K562 (cell line): Measurements from ENCODE around the gene SYT15. TPM values are rescaled to one million over a fixed set of nuclear protein-coding genes. Genes with fewer than 3 reads are reported as not detected.

ENCODE experiments used
- ATAC-seq: fragments of 200-7000 bp; cut with Tn5 transposase; 3 replicates; pipeline ENCODE4 v1.9.1; 2020; ENCODE audit warnings: moderate library complexity
- BruUV-seq: library from RNA; stranded (reverse); fragments of 400-500 nt; replicated peaks from 2 replicates; lab custom pipeline; 2021; lab: Mats Ljungman, UMichigan
- CTCF ChIA-PET: fragments of 300-600 bp; formaldehyde crosslinking; extraction: SDS; loops from one replicate; lab custom pipeline; 2021; ENCODE audit warnings: low intra/inter-chr PET ratio; lab: Yijun Ruan, JAX
- POLR2A ChIA-PET: fragments of 300-600, 350-650 bp; sonication (Branson Sonifier 250); formaldehyde crosslinking; extraction: SDS; loops from one replicate; lab custom pipeline; 2021; ENCODE audit warnings: antibody characterized with exemption, inconsistent platforms; lab: Yijun Ruan, JAX
- DNase-seq, 4 experiments: peaks; one replicate each; pipeline versions ENCODE4 v3.0.0 to v3.0.0-alpha.2; 2011 to 2018; ENCODE audit warnings: low spot score in 3 of 4, mixed read lengths in 3 of 4; ENCODE audit errors: extremely low read depth in 1 of 4
- FAIRE-seq: peaks from 2 replicates; lab custom pipeline; 2011; peaks lifted over from hg19 to GRCh38; lab: Jason Lieb, UNC
- H2AFZ ChIP-seq: 2 replicates; pipeline ENCODE4 v1.6.0; 2011; ENCODE audit warnings: low read depth, low read length, control low read depth, inconsistent platforms
- H3K27ac ChIP-seq: fragments of 200-600 bp; 3 replicates; pipeline ENCODE4 v1.8.0; 2011; ENCODE audit warnings: low read depth, mild to moderate bottlenecking, control low read depth, inconsistent platforms, low read length, moderate library complexity, mixed read lengths; ENCODE audit errors: extremely low read depth
- H3K27me3 ChIP-seq, 2 experiments: fragments of 300-600 bp in 1 of 2; 2 replicates in 1 of 2; 3 replicates in 1 of 2; pipeline versions ENCODE4 v1.6.0 to v1.8.0; 2011; ENCODE audit warnings: inconsistent platforms in 2 of 2, low read length in 2 of 2, mild to moderate bottlenecking in 1 of 2, mixed read lengths in 1 of 2, moderate library complexity in 1 of 2; ENCODE audit not compliant: control insufficient read depth in 2 of 2, insufficient read depth in 2 of 2
- H3K36me3 ChIP-seq: fragments of 300-600 bp; 3 replicates; pipeline ENCODE4 v1.8.0; 2011; ENCODE audit warnings: mild to moderate bottlenecking, low read length, inconsistent platforms; ENCODE audit not compliant: control insufficient read depth, insufficient read depth
- H3K4me1 ChIP-seq, 2 experiments: fragments of 200-600 bp in 1 of 2; replicated peaks in 1 of 2; 2 replicates in 1 of 2; 3 replicates in 1 of 2; pipeline versions ENCODE4 v1.5.1 to v1.8.0; 2011; ENCODE audit warnings: inconsistent platforms in 2 of 2, low read length in 2 of 2, mild to moderate bottlenecking in 1 of 2, mixed read lengths in 1 of 2, moderate library complexity in 1 of 2; ENCODE audit not compliant: control insufficient read depth in 2 of 2, insufficient read depth in 2 of 2
- H3K4me2 ChIP-seq: 2 replicates; pipeline ENCODE4 v1.6.1; 2011; ENCODE audit warnings: low read length, control low read depth, inconsistent platforms, mixed read lengths; ENCODE audit not compliant: insufficient read depth
- H3K4me3 ChIP-seq: fragments of 200-600 bp; sonication (generic), shearing (Covaris generic); 2 replicates; pipeline ENCODE4 v1.5.1; 2016; ENCODE audit warnings: control low read depth, inconsistent platforms
- H3K79me2 ChIP-seq: fragments of 200-600 bp; 3 replicates; pipeline ENCODE4 v1.8.0; 2011; ENCODE audit warnings: low read length, inconsistent platforms; ENCODE audit not compliant: control insufficient read depth, insufficient read depth
- H3K9ac ChIP-seq, 2 experiments: 2 replicates each; pipeline versions ENCODE4 v1.6.0 to v1.6.1; 2011; ENCODE audit warnings: low read depth in 2 of 2, low read length in 2 of 2, control low read depth in 1 of 2, inconsistent platforms in 1 of 2, mild to moderate bottlenecking in 1 of 2, mixed read lengths in 1 of 2; ENCODE audit not compliant: insufficient read depth in 1 of 2
- H3K9me1 ChIP-seq: one replicate; pipeline ENCODE4 v1.6.0; 2011; ENCODE audit warnings: inconsistent platforms, mild to moderate bottlenecking, low read length, moderate library complexity; ENCODE audit not compliant: control insufficient read depth, insufficient read depth
- H3K9me3 ChIP-seq: replicated peaks from 2 replicates; pipeline ENCODE4 v1.5.1; 2011; ENCODE audit warnings: low read depth, low read length, inconsistent platforms; ENCODE audit not compliant: control insufficient read depth, insufficient read depth
- H4K20me1 ChIP-seq: replicated peaks from 2 replicates; pipeline ENCODE4 v1.6.1; 2011; ENCODE audit warnings: low read length, inconsistent platforms, mixed read lengths; ENCODE audit not compliant: control insufficient read depth, insufficient read depth
- CBFA2T3 ChIP-seq: fragments of 450-650 bp; IDR thresholded peaks from 2 replicates; pipeline ENCODE4 v1.6.1; 2017
- CCAR2 ChIP-seq: fragments of 200-400 bp; formaldehyde crosslinking; IDR thresholded peaks from 2 replicates; pipeline ENCODE4 v1.6.1; 2017; ENCODE audit warnings: mild to moderate bottlenecking, low read depth, low read length
- GABPA ChIP-seq: fragments of 200-800 bp; sonication (Bioruptor generic); conservative IDR thresholded peaks from 2 replicates; pipeline ENCODE4 v1.6.1; 2016; ENCODE audit warnings: low read depth, missing genetic modification characterization, missing compliant biosample characterization
- HDAC8 ChIP-seq: fragments of 450-650 bp; IDR thresholded peaks from 2 replicates; pipeline ENCODE4 v1.6.1; 2016; ENCODE audit warnings: mild to moderate bottlenecking, missing genetic modification characterization, moderate library complexity, missing compliant biosample characterization
- HOXB6 ChIP-seq: fragments of 250-450 bp; sonication (Bioruptor Pico); IDR thresholded peaks from 2 replicates; pipeline ENCODE4 v1.5.1; 2022; ENCODE audit warnings: mild to moderate bottlenecking, borderline replicate concordance
- ILK ChIP-seq: fragments of 450-650 bp; IDR thresholded peaks from 2 replicates; pipeline ENCODE4 v1.6.1; 2016; ENCODE audit warnings: missing genetic modification characterization, low read depth, mild to moderate bottlenecking, missing compliant biosample characterization, moderate library complexity, borderline replicate concordance
- KDM2B ChIP-seq: fragments of 250-450 bp; sonication (Bioruptor Pico); IDR thresholded peaks from 2 replicates; pipeline ENCODE4 v1.8.0; 2021; ENCODE audit warnings: mild to moderate bottlenecking, moderate library complexity
- MIER1 ChIP-seq: fragments of 450-650 bp; IDR thresholded peaks from 2 replicates; pipeline ENCODE4 v1.6.1; 2016; ENCODE audit warnings: antibody characterized with exemption, mild to moderate bottlenecking, low read depth
- NCOA4 ChIP-seq: fragments of 450-650 bp; IDR thresholded peaks from 2 replicates; pipeline ENCODE4 v1.6.1; 2018; ENCODE audit warnings: mild to moderate bottlenecking; ENCODE audit not compliant: partially characterized antibody
- NUFIP1 ChIP-seq: fragments of 450-650 bp; IDR thresholded peaks from 2 replicates; pipeline ENCODE4 v1.6.1; 2018; ENCODE audit not compliant: partially characterized antibody
- SP1 ChIP-seq: sonication (generic); formaldehyde crosslinking; IDR thresholded peaks from 2 replicates; pipeline ENCODE4 v1.8.1; 2022; ENCODE audit warnings: mild to moderate bottlenecking, missing genetic modification reagents
- ZNF212 ChIP-seq: fragments of 450-650 bp; formaldehyde crosslinking; IDR thresholded peaks from 2 replicates; pipeline ENCODE4 v1.4.0; 2020; ENCODE audit warnings: mild to moderate bottlenecking
- ZNF785 ChIP-seq: fragments of 250-450 bp; sonication (Bioruptor Pico); IDR thresholded peaks from 2 replicates; pipeline ENCODE4 v1.4.0; 2020; ENCODE audit warnings: mild to moderate bottlenecking
- ZSCAN29 ChIP-seq: fragments of 450-650 bp; IDR thresholded peaks from 2 replicates; pipeline ENCODE4 v1.6.1; 2017
- WGBS: fragments of 100-300 bp; shearing (Covaris generic); methylation state at CpG from one replicate; pipeline ENCODE4 v1.1.6; 2016; ENCODE audit warnings: low coverage, mixed read lengths; ENCODE audit not compliant: insufficient coverage; ENCODE audit errors: missing lambda C conversion rate; 5-methylcytosine and 5-hydroxymethylcytosine counted together
- in situ Hi-C: fragments of 300-500 bp; cut with MboI; formaldehyde crosslinking; loops from 4 replicates; pipeline ENCODE4 v1.15.0; 2018; ENCODE audit warnings: inconsistent platforms, mixed read lengths
- intact Hi-C: fragments of 100-400 bp; cut with micrococcal nuclease; formaldehyde crosslinking; loops from 2 replicates; pipeline ENCODE4 v1.14.2; 2022
- polyA plus RNA-seq, 8 experiments: library from polyadenylated mRNA; depleted of rRNA in 4 of 8; stranded (reverse) in 5 of 8; unstranded in 3 of 8; fragments of >200 nt; fragmentation: Nextera tagmentation in 2 of 8; fragmentation: Illumina TruSeq in 1 of 8; extraction: Ambion mirVana in 2 of 8; extraction: Trizol in 1 of 8; gene quantifications; 2 replicates each; pipeline versions ENCODE4 v1.2.1 to v1.2.3, GENCODE V29; 2011 to 2014; ENCODE audit warnings: inconsistent platforms in 1 of 8, missing spikeins in 1 of 8
- total RNA-seq, 7 experiments: library from RNA; depleted of rRNA in 6 of 7; stranded (reverse); fragments of >200 nt in 6 of 7; fragmentation: Illumina TruSeq in 2 of 7; extraction: Trizol in 2 of 7; gene quantifications; 2 replicates each; pipeline versions ENCODE4 v1.2.1 to v1.2.3, GENCODE V29; 2011 to 2021; ENCODE audit warnings: low replicate concordance in 1 of 7
- TF ChIP-seq, protein P1 (sequence below): sonication (generic); formaldehyde crosslinking; IDR thresholded peaks from 2 replicates; pipeline ENCODE4 v1.8.1; 2023; ENCODE audit warnings: mild to moderate bottlenecking, missing genetic modification reagents, moderate library complexity
- TF ChIP-seq, protein P2 (sequence below): fragments of 250-450 bp; sonication (Bioruptor Pico); IDR thresholded peaks from 2 replicates; pipeline ENCODE4 v1.8.0; 2022; ENCODE audit warnings: moderate library complexity, mild to moderate bottlenecking, inconsistent platforms
- TF ChIP-seq, protein P3 (sequence below): fragments of 250-450 bp; sonication (Bioruptor Pico); IDR thresholded peaks from 2 replicates; pipeline ENCODE4 v1.4.0; 2020

Gene SYT15
- total and polyA plus RNA-seq, 9 of the 15 experiments (the other 6 are each of a cell fraction or from before 2014, with no cell fraction given): 0.05 to 0.82 (median 0.21) TPM; not detected in 1

GRCh38 chr10:46536171-46536570 is 42.8 kb upstream of the SYT15 start:
- Histone ChIP-seq H3K79me2 (no peaks in the 10 kb centered on the region), H3K4me2 (no peak overlapping the region), H3K9ac (no peak overlapping the region), H3K4me3 (no peak overlapping the region), H3K36me3 (no peaks in the 10 kb centered on the region), H3K4me1 (peaks cover 0 to 4% of the 10 kb centered on the region in 2 experiments; a peak in 2 of 5 replicates), H3K9me3 (no peaks in the 10 kb centered on the region), H3K9me1 (no peaks in the 10 kb centered on the region), H3K27me3 (peaks cover 41 to 47% of the 10 kb centered on the region in 2 experiments), H4K20me1 (0 out of 2 replicates have a peak, but pooled peaks cover 8% of the 10 kb centered on the region), H2AFZ (no peak overlapping the region), H3K27ac (no peak overlapping the region)
- intact Hi-C loops: no loop called here
- no peak for ATAC-seq
- ChIA-PET CTCF (no interaction called here), POLR2A (no interaction called here)
- whole genome bisulfite sequencing: 2% methylated on average over 6 of the region's 6 CpGs
- TF ChIP-seq KDM2B (CRISPR knock-in tag): no peak
- TF ChIP-seq SP1: no peak
- TF ChIP-seq ZSCAN29: no peak
- TF ChIP-seq CCAR2: no peak
- no peak for TF ChIP-seq NCOA4
- no peak for TF ChIP-seq HDAC8
- TF ChIP-seq CBFA2T3: no peak
- TF ChIP-seq NUFIP1: no peak
- TF ChIP-seq HOXB6 (CRISPR knock-in tag): no peak
- TF ChIP-seq ZNF785 (CRISPR knock-in tag): no peak
- TF ChIP-seq, protein P1, sequence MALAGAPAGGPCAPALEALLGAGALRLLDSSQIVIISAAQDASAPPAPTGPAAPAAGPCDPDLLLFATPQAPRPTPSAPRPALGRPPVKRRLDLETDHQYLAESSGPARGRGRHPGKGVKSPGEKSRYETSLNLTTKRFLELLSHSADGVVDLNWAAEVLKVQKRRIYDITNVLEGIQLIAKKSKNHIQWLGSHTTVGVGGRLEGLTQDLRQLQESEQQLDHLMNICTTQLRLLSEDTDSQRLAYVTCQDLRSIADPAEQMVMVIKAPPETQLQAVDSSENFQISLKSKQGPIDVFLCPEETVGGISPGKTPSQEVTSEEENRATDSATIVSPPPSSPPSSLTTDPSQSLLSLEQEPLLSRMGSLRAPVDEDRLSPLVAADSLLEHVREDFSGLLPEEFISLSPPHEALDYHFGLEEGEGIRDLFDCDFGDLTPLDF (CRISPR knock-in tag): no peak
- TF ChIP-seq, protein P2, sequence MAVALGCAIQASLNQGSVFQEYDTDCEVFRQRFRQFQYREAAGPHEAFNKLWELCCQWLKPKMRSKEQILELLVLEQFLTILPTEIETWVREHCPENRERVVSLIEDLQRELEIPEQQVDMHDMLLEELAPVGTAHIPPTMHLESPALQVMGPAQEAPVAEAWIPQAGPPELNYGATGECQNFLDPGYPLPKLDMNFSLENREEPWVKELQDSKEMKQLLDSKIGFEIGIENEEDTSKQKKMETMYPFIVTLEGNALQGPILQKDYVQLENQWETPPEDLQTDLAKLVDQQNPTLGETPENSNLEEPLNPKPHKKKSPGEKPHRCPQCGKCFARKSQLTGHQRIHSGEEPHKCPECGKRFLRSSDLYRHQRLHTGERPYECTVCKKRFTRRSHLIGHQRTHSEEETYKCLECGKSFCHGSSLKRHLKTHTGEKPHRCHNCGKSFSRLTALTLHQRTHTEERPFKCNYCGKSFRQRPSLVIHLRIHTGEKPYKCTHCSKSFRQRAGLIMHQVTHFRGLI (CRISPR knock-in tag): no peak
- TF ChIP-seq, protein P3, sequence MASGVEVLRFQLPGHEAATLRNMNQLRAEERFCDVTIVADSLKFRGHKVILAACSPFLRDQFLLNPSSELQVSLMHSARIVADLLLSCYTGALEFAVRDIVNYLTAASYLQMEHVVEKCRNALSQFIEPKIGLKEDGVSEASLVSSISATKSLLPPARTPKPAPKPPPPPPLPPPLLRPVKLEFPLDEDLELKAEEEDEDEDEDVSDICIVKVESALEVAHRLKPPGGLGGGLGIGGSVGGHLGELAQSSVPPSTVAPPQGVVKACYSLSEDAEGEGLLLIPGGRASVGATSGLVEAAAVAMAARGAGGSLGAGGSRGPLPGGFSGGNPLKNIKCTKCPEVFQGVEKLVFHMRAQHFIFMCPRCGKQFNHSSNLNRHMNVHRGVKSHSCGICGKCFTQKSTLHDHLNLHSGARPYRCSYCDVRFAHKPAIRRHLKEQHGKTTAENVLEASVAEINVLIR (CRISPR knock-in tag): no peak
- TF ChIP-seq GABPA (tag): no peak
- no peak for TF ChIP-seq ZNF212
- TF ChIP-seq ILK (tag): no peak
- no peak for TF ChIP-seq MIER1
- in situ Hi-C loops: no loop called here
- no peak for FAIRE-seq
- BruUV-seq: no TSS peak
- no peak for DNase-seq
